ENCODE data around the gene CHN2.
"Not testable (repeated sequence)": the region's sequence is repeated elsewhere in the genome, so short reads cannot be mapped to it uniquely, and the experiment has no call there.

Gene CHN2

DNA sequence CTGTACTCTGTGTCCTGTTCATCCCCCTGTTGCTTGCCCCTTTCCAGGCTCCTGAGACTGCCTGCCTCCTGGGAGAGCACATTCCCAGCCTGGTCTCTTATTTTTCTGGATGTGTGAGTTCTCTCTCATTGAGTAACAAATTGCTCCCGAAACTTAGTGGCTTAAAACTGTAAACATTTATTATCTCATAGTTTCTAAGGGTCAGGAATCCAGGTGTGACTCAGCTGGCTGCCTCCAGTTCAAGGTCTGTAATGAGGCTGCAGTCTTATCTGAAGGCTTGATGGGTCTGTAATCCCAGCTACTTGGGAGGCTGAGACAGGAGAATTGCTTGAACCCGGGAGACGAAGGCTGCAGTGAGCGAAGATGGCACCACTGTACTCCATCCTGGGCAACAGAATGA, 315.5 kb downstream of the CHN2 start:
- no peak for DNase-seq

DNA sequence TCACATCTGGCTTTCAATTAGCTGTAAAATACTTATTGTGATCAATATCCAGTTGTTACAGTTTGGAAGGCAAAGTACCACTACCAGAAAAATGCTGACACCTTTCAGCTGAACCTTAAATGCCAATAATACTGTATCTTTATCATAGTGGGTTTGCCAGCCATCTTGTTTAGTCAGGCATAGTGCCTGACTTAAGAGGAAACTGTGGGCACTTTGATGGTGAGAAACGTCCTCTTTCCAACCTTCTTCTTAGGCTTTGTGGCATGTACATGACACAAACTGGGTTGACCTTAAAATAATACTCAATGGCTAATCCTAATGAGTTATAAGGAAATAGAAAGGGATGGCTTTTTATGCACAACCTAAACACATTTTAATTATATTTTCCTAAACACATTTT, 316.8 kb downstream of the CHN2 start:
- no peak for DNase-seq

DNA sequence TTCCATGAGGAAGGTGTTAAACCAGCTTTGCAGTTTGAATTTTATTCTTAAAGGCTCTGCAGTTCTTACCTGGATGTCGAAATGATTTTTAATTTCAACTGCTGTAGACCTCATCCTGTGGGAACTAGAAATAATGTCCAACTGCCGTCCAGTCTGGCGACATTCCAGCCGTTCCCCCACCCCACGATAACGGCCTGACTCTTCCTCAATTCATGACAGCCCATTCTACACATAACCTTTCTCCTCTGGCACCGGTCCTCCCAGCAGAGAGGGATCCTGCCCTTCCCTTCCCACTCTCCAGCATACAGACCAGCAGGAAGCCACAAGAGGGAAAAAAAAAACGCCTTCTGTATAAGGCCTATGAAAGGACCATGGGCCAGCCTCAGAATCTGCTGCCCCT, 317.3 kb downstream of the CHN2 start:
- no peak for DNase-seq

DNA sequence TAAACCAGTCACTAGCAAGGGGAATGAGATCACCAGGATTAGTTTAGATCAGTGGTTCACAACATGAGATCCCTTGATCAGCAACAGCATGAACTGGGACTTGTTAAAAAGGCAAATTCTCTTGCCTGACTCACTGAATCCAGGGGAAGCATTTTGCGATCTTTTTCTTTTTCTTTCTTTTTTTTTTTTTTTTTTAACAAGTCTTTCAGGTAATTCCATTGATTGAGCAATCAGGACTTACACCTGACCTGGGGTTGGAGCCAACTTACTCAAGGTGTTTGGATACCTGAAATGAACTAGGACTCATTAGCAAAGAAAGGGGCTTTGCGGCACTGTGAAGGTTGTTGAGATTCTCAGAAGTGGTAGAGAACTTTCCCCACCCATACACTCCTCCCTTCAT, 321.9 kb downstream of the CHN2 start:
- DNase-seq: no peak

DNA sequence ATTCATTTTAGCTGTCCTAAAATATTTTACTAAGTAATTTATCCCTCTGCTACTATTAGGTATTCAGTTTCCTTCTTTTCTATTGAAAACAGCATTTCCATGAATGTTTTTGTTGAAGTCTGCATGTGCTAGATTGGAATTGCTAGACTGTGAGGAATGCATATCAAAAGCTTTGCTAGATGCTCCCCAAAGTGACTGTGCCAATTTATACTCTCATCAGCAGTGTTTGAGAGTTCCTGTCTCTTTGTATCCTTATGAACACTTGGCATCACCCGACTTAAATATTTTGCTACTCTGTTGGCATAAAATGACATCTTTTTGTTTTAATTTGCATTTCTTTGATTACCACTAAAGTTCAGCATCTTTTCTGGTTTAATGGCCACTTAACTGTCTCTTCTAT, 324.0 kb downstream of the CHN2 start:
- DNase-seq: no peak

DNA sequence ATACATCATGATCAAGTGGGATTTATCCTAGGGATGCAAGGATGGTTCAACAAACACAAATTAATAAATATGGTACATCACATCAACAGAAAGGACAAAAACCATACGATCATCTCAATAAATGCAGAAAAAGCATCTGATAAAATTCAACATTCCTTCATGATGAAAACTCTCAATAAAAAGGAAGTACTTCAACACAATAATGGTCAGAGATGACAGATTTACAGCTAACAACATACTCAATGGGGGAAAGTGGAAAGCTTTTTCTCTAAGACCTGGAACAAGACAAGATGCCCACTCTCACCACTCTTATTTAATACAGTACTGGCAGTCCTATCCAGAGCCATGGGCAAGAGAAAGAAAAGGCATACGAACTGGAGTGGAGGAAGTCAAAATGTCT, 329.2 kb downstream of the CHN2 start:
- no peak for DNase-seq

DNA sequence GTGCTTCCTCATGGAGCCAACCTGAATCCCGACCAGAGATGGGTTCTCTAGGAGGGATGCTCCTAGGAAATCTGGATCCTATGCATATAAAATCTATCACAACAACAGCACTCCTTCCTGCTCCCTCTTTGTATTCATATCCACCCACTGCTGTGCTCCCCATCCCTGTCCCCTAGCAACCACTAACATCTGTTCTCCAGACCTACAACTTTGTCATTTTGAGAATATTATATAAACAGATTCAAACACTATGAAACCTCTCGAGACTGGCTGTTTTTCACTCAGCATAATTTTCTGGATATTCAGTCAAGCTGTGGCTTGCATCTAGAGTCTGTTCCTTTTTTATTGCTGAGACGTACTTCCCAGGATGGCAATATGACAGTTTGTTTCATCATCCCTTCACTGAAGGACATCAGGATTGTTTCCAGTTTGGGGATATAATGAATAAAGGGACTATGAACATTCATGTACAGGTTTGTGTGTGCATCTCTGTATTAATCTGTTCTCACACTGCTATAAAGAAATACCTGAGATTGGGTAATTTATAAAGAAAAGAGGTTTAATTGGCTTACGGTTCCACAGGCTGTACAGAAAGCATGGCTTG, 333.0 kb downstream of the CHN2 start:
- DNase-seq: no peak

DNA sequence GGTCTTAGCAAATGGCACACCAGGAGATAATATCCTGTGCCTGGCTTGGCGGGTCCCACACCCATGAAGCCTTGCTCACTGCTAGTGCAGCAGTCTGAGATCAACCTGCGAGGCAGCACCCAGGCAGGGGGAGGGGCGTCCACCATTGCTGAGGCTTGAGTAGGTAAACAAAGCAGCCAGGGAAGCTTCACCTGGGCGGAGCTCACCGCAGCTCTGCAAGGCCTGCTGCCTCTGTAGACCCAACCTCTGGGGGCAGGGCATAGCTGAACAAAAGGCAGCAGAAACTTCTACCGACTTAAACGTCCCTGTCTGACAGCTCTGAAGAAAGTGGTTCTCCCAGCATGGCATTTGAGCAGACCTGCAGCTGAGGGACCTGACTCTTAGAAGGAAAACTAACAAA, 334.0 kb downstream of the CHN2 start:
- DNase-seq: not testable (repeated sequence)
